ENCODE measurements around the gene CCDC51. TPM values are rescaled to one million over a fixed set of nuclear protein-coding genes. Genes with fewer than 3 reads are reported as not detected.

CCDC51 gene
- total and polyA plus RNA-seq, 2 donors from 2014 or later: 13.8 to 32.8 TPM

DNA sequence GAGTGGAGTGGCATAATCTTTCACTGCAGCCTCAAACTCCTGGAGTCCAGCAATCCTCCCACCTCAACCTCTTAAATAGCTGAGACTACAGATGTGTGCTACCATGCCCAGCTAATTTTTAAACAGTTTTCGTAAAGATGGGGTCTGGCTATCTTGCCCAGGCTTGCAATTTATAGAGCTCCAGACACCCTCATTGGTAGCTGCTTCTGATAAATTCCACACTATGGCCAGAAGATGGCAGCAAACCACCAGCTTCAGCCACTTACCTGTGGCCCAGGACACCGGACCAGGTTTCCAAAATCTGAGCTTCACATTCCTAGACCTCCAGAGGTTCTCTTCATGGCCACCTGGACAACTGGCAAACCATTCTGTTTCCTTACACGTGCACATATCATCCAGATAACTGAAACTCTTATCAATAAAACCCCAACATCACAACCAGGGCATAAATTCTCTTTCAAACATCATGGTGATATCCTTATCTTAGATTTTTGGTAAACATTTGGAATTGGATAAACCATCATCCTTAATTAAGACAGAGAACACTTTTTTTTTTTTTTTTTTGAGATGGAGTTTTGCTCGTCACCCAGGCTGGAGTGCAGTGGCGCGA lies 39.0 kb downstream of the CCDC51 start:
- intact Hi-C loops (cut with DNase I): loop anchor here (5.0 kb wide), 1 partner anchor 36 kb away; no protein-coding TSS in a partner anchor
- H3K27ac ChIP-seq (ENCODE audit: low read depth in 2 of 2, low read length in 2 of 2): no peak overlapping the region
- H3K9me3 ChIP-seq (ENCODE audit: control insufficient read depth in 2 of 3, insufficient read depth in 1 of 3, low read length in 3 of 3): no peaks in the 10 kb centered on the region
- no peak overlapping the region for H3K9ac ChIP-seq (ENCODE audit: low read length in 3 of 3)
- H3K4me3 ChIP-seq (ENCODE audit: low read length in 3 of 3): no peak overlapping the region
- peaks cover 0 to 16% (median 9%) of the 10 kb centered on the region in 3 donors for H3K36me3 ChIP-seq (ENCODE audit: control insufficient read depth in 2 of 3, insufficient read depth in 3 of 3, low read length in 3 of 3)
- H3K27me3 ChIP-seq (ENCODE audit: control insufficient read depth, insufficient read depth, low read length): no peaks in the 10 kb centered on the region
- peaks cover 0 to 5% (median 3%) of the 10 kb centered on the region in 3 donors for H3K4me1 ChIP-seq (ENCODE audit: control insufficient read depth in 2 of 3, insufficient read depth in 2 of 3, low read depth in 1 of 3, low read length in 3 of 3)
- TF ChIP-seq, protein P1, sequence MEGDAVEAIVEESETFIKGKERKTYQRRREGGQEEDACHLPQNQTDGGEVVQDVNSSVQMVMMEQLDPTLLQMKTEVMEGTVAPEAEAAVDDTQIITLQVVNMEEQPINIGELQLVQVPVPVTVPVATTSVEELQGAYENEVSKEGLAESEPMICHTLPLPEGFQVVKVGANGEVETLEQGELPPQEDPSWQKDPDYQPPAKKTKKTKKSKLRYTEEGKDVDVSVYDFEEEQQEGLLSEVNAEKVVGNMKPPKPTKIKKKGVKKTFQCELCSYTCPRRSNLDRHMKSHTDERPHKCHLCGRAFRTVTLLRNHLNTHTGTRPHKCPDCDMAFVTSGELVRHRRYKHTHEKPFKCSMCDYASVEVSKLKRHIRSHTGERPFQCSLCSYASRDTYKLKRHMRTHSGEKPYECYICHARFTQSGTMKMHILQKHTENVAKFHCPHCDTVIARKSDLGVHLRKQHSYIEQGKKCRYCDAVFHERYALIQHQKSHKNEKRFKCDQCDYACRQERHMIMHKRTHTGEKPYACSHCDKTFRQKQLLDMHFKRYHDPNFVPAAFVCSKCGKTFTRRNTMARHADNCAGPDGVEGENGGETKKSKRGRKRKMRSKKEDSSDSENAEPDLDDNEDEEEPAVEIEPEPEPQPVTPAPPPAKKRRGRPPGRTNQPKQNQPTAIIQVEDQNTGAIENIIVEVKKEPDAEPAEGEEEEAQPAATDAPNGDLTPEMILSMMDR (IDR thresholded peaks at IDR 0.05; ENCODE audit: borderline replicate concordance, extremely low read depth, insufficient read depth): peak; percentile 87
- FAIRE-seq (peak; percentile 21), DNase-seq (peak; percentile 27 to 91 (median 64))

DNA sequence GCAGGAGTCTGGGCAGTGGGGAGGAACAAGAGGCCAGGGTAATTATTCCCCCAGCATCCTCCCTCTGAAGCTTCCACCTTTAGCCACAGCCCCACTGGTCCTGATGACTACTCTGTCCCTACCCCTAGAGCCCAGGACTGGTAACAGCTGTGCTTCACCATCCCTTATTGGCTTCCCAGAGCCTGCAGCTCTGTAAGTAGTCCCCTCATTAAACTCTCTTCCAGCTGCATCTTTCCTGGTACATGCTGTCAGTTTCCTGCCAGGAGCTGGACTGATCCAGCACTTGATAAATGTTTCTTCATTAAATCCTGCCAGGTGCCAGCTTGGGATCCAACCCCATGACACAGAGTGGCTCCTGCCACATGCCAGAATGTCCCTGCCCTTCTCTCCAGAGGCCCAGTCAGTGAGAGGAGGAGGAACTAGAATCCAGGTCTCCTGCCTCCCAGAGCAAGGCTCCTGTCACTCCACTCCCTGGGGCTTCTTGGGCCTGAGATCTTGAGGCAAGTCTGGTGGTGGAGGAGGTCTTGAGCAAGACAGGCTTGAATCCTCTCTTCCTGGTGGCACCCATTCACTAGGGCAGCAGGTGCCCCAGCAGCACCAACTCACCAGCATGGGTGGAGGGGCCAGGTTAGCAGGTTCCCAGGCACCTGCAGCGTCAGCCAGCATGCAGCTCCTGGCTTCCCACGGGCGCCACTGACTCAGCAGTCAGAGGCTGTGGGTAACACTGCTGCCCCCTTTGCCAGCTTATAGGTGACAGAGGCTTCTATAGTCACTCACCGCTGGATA lies 40.3 kb downstream of the CCDC51 start:
- Histone ChIP-seq H3K36me3 (ENCODE audit: control insufficient read depth in 2 of 3, insufficient read depth in 3 of 3, low read length in 3 of 3) (peaks cover 0 to 7% (median 6%) of the 10 kb centered on the region in 3 donors), H3K4me3 (ENCODE audit: low read length in 3 of 3) (no peak overlapping the region), H3K9ac (ENCODE audit: low read length in 3 of 3) (no peak overlapping the region), H3K27ac (ENCODE audit: low read depth in 2 of 2, low read length in 2 of 2) (no peak overlapping the region), H3K4me1 (ENCODE audit: control insufficient read depth in 2 of 3, insufficient read depth in 2 of 3, low read depth in 1 of 3, low read length in 3 of 3) (peaks cover 0 to 5% (median 3%) of the 10 kb centered on the region in 3 donors), H3K9me3 (ENCODE audit: control insufficient read depth in 2 of 3, insufficient read depth in 1 of 3, low read length in 3 of 3) (no peaks in the 10 kb centered on the region), H3K27me3 (ENCODE audit: control insufficient read depth, insufficient read depth, low read length) (no peaks in the 10 kb centered on the region)
- intact Hi-C loops (cut with DNase I): loop anchor here (5.0 kb wide), 1 partner anchor 38 kb away; no protein-coding TSS in a partner anchor
- TF ChIP-seq, protein P1 (IDR thresholded peaks at IDR 0.05; ENCODE audit: borderline replicate concordance, extremely low read depth, insufficient read depth): no peak
- FAIRE-seq (no peak), DNase-seq (peak in 2 of 5 donors; percentile 31 to 39)

DNA sequence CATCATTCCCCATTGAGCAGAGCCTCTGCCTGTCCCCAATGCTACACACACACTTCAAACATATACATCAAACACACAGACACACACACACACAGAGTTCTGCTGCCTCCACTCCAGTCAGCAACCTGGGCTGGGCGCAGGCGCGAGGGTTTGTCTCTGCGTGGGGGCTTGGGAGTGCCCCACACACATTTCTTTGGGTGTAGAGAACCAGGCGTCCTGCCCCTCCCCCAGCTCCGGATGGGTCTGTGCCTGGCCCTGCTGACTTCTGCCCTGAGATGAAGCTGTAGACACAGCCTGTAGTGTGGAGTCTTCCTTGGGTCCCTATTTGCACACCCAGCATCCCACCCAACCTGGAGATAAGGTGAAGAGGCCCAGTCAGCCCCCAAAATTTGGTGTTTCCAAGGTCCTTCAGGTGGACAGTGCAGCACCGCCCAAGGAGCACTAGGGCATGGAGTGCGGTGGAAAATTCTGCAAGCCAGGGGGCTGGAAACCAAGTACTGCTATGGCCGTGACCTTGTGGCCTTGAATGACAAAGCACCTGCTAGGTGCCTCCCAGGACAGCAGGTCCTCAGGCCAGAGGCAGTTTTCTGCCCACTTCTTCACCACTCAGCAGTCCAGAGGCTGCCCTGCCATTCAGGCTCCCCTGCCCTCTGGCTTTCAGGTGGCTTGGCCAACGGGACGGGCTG lies 41.1 kb downstream of the CCDC51 start:
- DNase-seq (peak in 2 of 5 donors; percentile 39 to 67), FAIRE-seq (no peak)
- H3K9me3 ChIP-seq (ENCODE audit: control insufficient read depth in 2 of 3, insufficient read depth in 1 of 3, low read length in 3 of 3): no peaks in the 10 kb centered on the region
- no peak overlapping the region for H3K4me3 ChIP-seq (ENCODE audit: low read length in 3 of 3)
- no peak overlapping the region for H3K27ac ChIP-seq (ENCODE audit: low read depth in 2 of 2, low read length in 2 of 2)
- H3K4me1 ChIP-seq (ENCODE audit: control insufficient read depth in 2 of 3, insufficient read depth in 2 of 3, low read depth in 1 of 3, low read length in 3 of 3): peaks cover 0 to 5% (median 3%) of the 10 kb centered on the region in 3 donors
- peaks cover 0 to 3% (median 0%) of the 10 kb centered on the region in 3 donors for H3K36me3 ChIP-seq (ENCODE audit: control insufficient read depth in 2 of 3, insufficient read depth in 3 of 3, low read length in 3 of 3)
- no peaks in the 10 kb centered on the region for H3K27me3 ChIP-seq (ENCODE audit: control insufficient read depth, insufficient read depth, low read length)
- no peak overlapping the region for H3K9ac ChIP-seq (ENCODE audit: low read length in 3 of 3)
- TF ChIP-seq, protein P1 (IDR thresholded peaks at IDR 0.05; ENCODE audit: borderline replicate concordance, extremely low read depth, insufficient read depth): no peak
- intact Hi-C loops (cut with DNase I): no loop called here
